SK-N-MC (cell line): ENCODE results near the gene IFT27.

ENCODE experiments used
- EZH2 ChIP-seq: fragments of 200-600 bp; sonication (generic); IDR thresholded peaks from one replicate; pipeline ENCODE4 v1.6.1; 2017; ENCODE audit warnings: antibody characterized with exemption
- FOXP2 ChIP-seq: optimal IDR thresholded peaks from 2 replicates; pipeline ENCODE3; 2011; ENCODE audit warnings: mild to moderate bottlenecking, moderate library complexity; ENCODE audit not compliant: insufficient read depth; ENCODE audit errors: extremely low read length, control extremely low read depth

DNA sequence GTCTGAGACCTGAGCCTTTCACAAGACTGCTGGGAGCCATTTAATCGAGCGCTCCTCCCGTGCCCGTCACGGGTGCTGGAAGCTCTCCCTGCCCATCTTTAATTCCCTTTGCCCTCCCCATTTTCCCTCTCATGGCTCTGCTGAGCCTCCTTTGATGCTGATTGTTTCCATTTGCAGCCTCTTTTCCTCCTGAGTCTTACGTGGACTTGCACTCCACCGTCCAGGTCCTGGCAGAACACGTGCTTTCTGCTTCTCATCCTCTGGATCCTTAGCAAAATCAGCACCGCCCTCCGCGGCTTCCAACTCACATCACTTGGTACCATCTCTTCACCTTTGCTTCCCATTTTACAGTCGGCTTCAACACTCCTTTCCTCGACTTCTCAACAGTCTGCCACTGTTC, 7.3 kb downstream of the IFT27 start:
- TF ChIP-seq FOXP2, result no peak
- TF ChIP-seq EZH2, result no peak
